GM21825 (cell line): ENCODE measurements around the gene COMMD3.

Experiments
- ATAC-seq: cut with Tn5 transposase; IDR thresholded peaks from one replicate; pipeline ENCODE4 v1.9.1; 2021; ENCODE audit warnings: mild to moderate bottlenecking, moderate library complexity; ENCODE audit not compliant: unreplicated experiment

COMMD3 gene

GRCh38 chr10:22365644-22366434 is 49.7 kb downstream of the COMMD3 start:
- ATAC-seq, result no peak

DNA sequence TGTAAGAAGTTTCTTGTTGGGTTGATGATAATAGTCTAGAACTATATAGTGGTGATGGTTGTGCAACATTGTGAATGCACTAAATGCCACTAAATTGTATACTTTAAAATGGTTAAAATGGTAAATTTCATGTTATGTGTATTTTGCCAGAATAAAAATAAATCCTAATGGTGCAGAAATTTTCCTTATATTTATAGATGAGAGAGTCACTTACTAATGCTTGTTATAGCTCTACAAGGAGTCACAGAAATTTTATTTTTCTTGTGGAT is 50.2 kb downstream of the COMMD3 start:
- ATAC-seq, result no peak

GRCh38 chr10:22366771-22367170 is 50.6 kb downstream of the COMMD3 start:
- ATAC-seq, result no peak

- ATAC-seq, result no peak
Measured at GRCh38 chr10:22367471-22367870, 51.3 kb downstream of the COMMD3 start.

- ATAC-seq, result no peak
Measured at GRCh38 chr10:22368402-22368801, 52.2 kb downstream of the COMMD3 start.

DNA sequence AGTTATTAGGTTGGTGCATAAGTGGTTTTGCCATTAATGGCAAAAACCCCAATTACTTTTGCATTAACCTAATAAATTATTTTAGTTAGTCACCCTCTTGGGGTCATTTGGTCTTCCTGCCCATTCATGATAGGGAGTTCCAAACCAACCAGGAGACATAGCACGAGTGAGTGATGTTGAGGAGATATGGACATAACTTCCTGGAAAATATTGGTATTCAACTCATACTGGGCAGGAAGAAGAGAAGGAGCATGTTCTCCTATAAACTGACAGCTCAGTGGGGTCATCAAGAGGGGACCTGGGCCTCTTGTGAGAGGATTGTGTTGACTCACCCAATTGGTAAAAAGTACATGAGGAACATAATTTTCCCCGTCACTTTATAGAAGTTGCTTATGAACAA is 52.8 kb downstream of the COMMD3 start:
- no peak for ATAC-seq

DNA sequence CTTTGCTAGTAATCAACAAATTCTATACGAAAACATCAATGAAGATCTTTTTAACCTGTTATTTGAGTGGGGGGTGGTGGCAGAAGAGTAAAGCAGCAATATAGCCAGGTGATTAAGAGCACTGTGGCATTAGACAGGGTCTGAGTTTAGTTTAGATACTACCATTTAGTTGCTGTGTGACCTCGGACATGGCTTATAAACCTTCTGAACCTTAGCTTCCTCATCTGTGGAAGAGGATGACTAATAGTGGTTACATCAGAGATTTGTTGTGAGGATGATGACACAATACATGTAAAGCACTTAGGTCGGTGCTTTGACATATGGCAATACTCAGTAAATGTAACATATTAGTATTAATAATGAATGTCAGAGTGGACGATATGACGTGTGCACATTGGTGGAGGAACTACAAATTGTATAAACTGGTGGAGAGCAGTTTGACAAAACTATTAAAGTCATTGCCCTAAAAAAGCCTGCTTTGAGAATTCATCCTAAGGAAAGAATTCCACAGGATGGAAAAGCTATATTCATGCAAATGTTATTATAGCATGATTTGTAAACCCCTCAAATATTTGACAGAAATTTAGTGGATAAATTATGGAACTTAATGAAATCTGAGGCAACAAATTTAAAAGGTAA is 53.4 kb downstream of the COMMD3 start:
- no peak for ATAC-seq
